Suprapubic skin (tissue), 4 donors: ENCODE measurements around the gene SYNGR1. TPM values are rescaled to one million over a fixed set of nuclear protein-coding genes. Genes with fewer than 3 reads are reported as not detected.

ENCODE experiments used
- DNase-seq, 2 donors: peaks; one replicate each; pipeline ENCODE4 v3.0.0-alpha.2; 2019; ENCODE audit warnings: low spot score in 2 of 2
- H3K27ac ChIP-seq: fragments of 200-600 bp; sonication (generic); one replicate; pipeline ENCODE4 v1.5.1; 2019
- H3K27me3 ChIP-seq: fragments of 200-600 bp; sonication (generic); one replicate; pipeline ENCODE4 v1.5.1; 2019
- H3K36me3 ChIP-seq: fragments of 200-600 bp; sonication (generic); one replicate; pipeline ENCODE4 v1.5.1; 2019
- H3K4me1 ChIP-seq: fragments of 200-600 bp; sonication (generic); one replicate; pipeline ENCODE4 v1.5.1; 2019
- H3K4me3 ChIP-seq: fragments of 200-600 bp; sonication (generic); one replicate; pipeline ENCODE4 v1.5.1; 2019; ENCODE audit warnings: mild to moderate bottlenecking
- H3K9me3 ChIP-seq: fragments of 200-600 bp; sonication (generic); one replicate; pipeline ENCODE4 v1.5.1; 2019
- EP300 ChIP-seq: sonication (generic); formaldehyde crosslinking; IDR thresholded peaks from one replicate; pipeline ENCODE4 v1.6.1; 2017; ENCODE audit warnings: antibody characterized with exemption
- POLR2A ChIP-seq, 2 donors: fragments of 450-650 bp; IDR thresholded peaks; one replicate each; pipeline ENCODE4 v1.6.1; 2017; ENCODE audit warnings: antibody characterized with exemption in 2 of 2, mild to moderate bottlenecking in 2 of 2, moderate library complexity in 2 of 2
- POLR2AphosphoS5 ChIP-seq, 3 donors: sonication (generic); formaldehyde crosslinking; IDR thresholded peaks; one replicate each; pipeline ENCODE4 v1.6.1; 2017; ENCODE audit warnings: antibody characterized with exemption in 3 of 3
- whole genome bisulfite sequencing: methylation state at CpG from one replicate; pipeline ENCODE4 v1.1.5; 2018; 5-methylcytosine and 5-hydroxymethylcytosine counted together
- total RNA-seq, 4 donors: library from RNA; depleted of rRNA; stranded (reverse); fragments of >200 nt; gene quantifications; one replicate each; pipeline ENCODE4 v1.1.0, GENCODE V29; 2016
- TF ChIP-seq, protein P1 (sequence below), 2 donors: fragments of 200-600 bp in 1 of 2; fragments of 450-650 bp in 1 of 2; sonication (generic) in 1 of 2; IDR thresholded peaks; one replicate each; pipeline ENCODE4 v1.5.1; 2016 to 2019; ENCODE audit warnings: antibody characterized with exemption in 2 of 2, mild to moderate bottlenecking in 1 of 2, moderate library complexity in 1 of 2

The SYNGR1 gene
- total RNA-seq, 4 donors from 2014 or later = 34.6 to 52.5 (median 44.3) TPM

DNA sequence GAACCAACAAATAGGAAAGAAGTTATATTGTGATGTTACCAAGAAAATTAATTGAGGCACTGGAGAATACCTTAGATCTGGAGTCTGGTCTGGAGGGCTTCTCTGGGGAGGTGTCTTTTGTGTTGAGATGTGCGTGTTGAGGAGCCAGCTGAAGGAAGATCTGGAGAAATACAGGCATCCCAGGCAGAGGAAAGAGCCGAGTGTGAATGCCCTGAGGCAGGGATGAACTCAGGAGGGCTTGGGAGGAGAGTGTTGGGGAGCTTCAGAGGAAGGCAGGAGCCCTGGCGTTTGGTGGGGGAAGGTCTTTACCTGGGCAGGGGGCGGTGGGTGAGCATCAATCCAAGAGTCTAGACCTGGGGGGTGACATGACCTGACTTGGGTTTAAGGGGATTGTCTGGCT, 13.1 kb downstream of the SYNGR1 start:
- Histone ChIP-seq H3K4me1 (peaks cover 74% of the 10 kb centered on the region), H3K9me3 (no peaks in the 10 kb centered on the region), H3K36me3 (no peaks in the 10 kb centered on the region), H3K4me3 (no peak overlapping the region), H3K27ac (peak overlapping the region; percentile 54), H3K27me3 (no peaks in the 10 kb centered on the region)
- DNase-seq = no peak
- WGBS = 77% methylated on average over 4 of the region's 4 CpGs
- TF ChIP-seq, protein P1, sequence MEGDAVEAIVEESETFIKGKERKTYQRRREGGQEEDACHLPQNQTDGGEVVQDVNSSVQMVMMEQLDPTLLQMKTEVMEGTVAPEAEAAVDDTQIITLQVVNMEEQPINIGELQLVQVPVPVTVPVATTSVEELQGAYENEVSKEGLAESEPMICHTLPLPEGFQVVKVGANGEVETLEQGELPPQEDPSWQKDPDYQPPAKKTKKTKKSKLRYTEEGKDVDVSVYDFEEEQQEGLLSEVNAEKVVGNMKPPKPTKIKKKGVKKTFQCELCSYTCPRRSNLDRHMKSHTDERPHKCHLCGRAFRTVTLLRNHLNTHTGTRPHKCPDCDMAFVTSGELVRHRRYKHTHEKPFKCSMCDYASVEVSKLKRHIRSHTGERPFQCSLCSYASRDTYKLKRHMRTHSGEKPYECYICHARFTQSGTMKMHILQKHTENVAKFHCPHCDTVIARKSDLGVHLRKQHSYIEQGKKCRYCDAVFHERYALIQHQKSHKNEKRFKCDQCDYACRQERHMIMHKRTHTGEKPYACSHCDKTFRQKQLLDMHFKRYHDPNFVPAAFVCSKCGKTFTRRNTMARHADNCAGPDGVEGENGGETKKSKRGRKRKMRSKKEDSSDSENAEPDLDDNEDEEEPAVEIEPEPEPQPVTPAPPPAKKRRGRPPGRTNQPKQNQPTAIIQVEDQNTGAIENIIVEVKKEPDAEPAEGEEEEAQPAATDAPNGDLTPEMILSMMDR (IDR thresholded peaks at IDR 0.05) = no peak
- TF ChIP-seq POLR2A (IDR thresholded peaks at IDR 0.05) = no peak
- TF ChIP-seq POLR2AphosphoS5 (IDR thresholded peaks at IDR 0.05) = no peak
- no peak for TF ChIP-seq EP300

DNA sequence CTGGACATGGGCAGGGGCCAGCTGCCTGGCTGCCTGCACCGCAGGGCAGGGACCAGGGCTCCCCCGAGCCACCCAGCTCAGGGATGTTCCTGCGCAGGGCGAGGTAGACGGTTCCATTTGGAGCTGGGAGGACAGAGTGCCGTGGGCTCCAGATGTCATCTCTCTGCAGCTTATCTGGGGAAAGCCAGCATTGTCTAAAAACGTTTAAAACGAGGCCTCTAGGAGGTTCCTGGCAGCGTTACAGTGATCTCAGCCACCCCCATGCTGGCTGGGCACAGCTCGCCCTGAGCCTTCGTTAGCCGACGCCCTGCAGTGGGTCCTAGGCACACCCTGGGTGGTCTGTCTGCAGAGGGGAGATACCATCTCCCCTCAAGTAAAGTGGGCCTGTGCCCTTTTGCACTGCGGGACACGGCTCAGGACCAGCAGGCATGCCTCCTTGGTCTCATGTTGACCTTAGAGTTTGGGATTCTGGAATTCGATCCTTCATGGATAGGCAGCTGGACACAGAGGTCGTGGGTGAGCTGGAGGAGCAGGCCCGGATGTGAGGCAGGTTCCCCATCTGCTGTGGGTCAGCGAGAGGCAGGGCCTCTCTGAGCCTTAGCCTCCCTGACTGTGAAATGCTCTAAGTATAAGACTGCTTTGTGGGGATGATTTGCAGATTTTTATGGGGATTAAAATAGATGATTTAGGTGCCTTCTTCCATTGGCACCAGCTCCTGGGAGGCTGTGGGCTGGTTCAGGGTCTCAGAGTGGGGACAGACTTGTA, 14.1 kb downstream of the SYNGR1 start:
- no peak for DNase-seq
- H3K27me3 ChIP-seq = no peaks in the 10 kb centered on the region
- no peaks in the 10 kb centered on the region for H3K9me3 ChIP-seq
- TF ChIP-seq POLR2A (IDR thresholded peaks at IDR 0.05) (no peak), EP300 (no peak), POLR2AphosphoS5 (IDR thresholded peaks at IDR 0.05) (no peak)
- TF ChIP-seq, protein P1 (IDR thresholded peaks at IDR 0.05) = no peak
- H3K4me1 ChIP-seq = peaks cover 69% of the 10 kb centered on the region
- H3K4me3 ChIP-seq = no peak overlapping the region
- 34% methylated on average over 12 of the region's 19 CpGs for WGBS
- no peaks in the 10 kb centered on the region for H3K36me3 ChIP-seq
- H3K27ac ChIP-seq = peak overlapping the region; percentile 54

DNA sequence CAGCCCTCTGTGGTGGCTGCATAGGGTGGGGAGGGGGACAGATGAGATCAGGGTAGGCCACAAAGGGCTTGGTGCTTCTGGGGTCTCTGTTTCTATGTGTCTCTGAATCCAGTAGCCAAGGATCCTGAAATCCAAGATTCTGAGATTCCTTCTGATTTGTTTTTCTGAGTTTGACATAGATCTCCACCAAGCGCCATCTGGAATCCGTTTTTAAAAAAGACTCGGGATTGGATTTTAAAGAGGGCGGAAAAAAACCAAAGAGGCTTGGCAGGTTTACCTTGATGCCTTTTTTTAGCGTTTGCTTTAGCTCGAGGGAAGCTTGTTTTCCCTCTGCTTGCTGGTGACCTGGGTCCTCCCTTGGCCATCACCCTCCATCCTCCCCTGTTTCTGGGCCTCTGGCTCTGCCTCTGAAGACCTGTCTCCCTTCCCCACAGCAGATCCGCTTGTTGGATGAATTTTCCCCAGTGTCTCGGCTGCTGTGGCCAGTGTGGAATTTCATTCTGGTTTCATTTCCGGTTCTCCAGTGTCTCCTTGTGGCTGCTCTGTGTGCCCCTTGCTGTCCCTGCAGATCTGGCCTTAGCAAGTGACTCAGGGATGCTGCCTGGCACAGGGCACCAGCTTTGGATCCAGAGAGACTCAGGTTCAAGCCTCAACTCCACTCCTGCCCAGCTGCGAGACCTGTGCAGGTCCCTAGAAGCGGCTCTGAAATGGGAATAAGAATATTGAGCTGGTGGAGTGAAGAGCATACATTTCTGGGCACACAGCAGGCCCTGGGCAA, 15.1 kb downstream of the SYNGR1 start:
- no peak for DNase-seq
- peaks cover 62% of the 10 kb centered on the region for H3K4me1 ChIP-seq
- WGBS = 42% methylated on average over 11 of the region's 11 CpGs
- no peaks in the 10 kb centered on the region for H3K36me3 ChIP-seq
- H3K27me3 ChIP-seq = no peaks in the 10 kb centered on the region
- TF ChIP-seq EP300 (no peak), POLR2AphosphoS5 (IDR thresholded peaks at IDR 0.05) (no peak), POLR2A (IDR thresholded peaks at IDR 0.05) (no peak)
- TF ChIP-seq, protein P1 (IDR thresholded peaks at IDR 0.05) = no peak
- H3K4me3 ChIP-seq = no peak overlapping the region
- H3K9me3 ChIP-seq = no peaks in the 10 kb centered on the region
- H3K27ac ChIP-seq = peak overlapping the region; percentile 54

DNA sequence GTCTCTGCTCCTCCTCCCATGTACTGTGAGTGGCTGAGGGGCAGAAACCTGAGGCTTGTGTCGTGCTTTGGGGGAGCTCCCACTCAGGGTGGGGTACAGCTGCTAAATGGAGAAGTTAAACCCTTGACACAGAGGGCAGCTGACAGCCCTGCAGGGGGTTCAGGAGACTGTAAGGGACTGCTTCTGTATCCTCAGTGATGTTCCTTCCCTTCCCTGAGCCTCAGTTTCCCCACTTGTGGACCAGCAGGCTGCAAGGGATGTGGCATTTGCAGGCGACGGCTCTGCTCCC, 15.6 kb downstream of the SYNGR1 start:
- Histone ChIP-seq H3K4me3 (no peak overlapping the region), H3K27me3 (no peaks in the 10 kb centered on the region), H3K27ac (no peak overlapping the region), H3K9me3 (no peaks in the 10 kb centered on the region), H3K4me1 (peaks cover 56% of the 10 kb centered on the region), H3K36me3 (no peaks in the 10 kb centered on the region)
- DNase-seq = no peak
- no peak for TF ChIP-seq EP300
- no peak for TF ChIP-seq POLR2AphosphoS5 (IDR thresholded peaks at IDR 0.05)
- TF ChIP-seq, protein P1 (IDR thresholded peaks at IDR 0.05) = no peak
- TF ChIP-seq POLR2A (IDR thresholded peaks at IDR 0.05) = no peak
- 72% methylated on average over 3 of the region's 3 CpGs for WGBS

DNA sequence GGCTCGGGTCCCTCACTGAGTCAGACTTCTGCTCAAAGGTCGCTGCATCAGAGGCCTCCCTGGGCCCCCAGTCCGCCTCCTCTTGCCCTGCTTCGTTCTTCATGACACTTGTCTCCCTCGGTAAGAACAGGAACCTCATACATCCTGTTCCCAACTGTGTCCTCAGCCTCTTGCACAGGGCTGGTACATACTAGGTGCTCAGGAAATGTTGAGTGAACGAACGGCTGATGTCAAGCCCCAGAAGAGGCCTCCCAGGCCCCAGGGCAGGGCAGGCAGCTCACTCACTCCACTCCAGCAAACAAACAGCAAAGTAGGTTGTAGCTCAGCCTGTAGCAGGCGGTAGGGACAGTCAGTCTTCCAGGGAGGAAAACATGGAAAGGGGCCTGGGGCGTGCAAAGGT, 17.2 kb downstream of the SYNGR1 start:
- Histone ChIP-seq H3K36me3 (no peaks in the 10 kb centered on the region), H3K27me3 (no peaks in the 10 kb centered on the region), H3K27ac (peak overlapping the region; percentile 24), H3K9me3 (no peaks in the 10 kb centered on the region), H3K4me3 (no peak overlapping the region), H3K4me1 (peaks cover 45% of the 10 kb centered on the region)
- WGBS = 52% methylated on average over 9 of the region's 9 CpGs
- no peak for TF ChIP-seq EP300
- TF ChIP-seq POLR2A (IDR thresholded peaks at IDR 0.05) = no peak
- TF ChIP-seq, protein P1 (IDR thresholded peaks at IDR 0.05) = no peak
- no peak for TF ChIP-seq POLR2AphosphoS5 (IDR thresholded peaks at IDR 0.05)
- DNase-seq = no peak
